Dendritic cell treated with granulocyte-macrophage colony-stimulating factor and Interleukin-4, amounts not matched to agents 40 ng/mL and 50 ng/mL, for 4 days (primary cell): Measurements from ENCODE around the gene GOLGA1.

Source experiments
- H3K27ac Mint-ChIP-seq: one replicate; pipeline ENCODE4 v1.8.0; 2022; ENCODE audit warnings: mild to moderate bottlenecking, mixed read lengths
- H3K27me3 Mint-ChIP-seq: one replicate; pipeline ENCODE4 v1.8.0; 2022; ENCODE audit warnings: mild to moderate bottlenecking, mixed read lengths
- H3K36me3 Mint-ChIP-seq: one replicate; pipeline ENCODE4 v1.8.0; 2022; ENCODE audit warnings: low read depth, mixed read lengths
- H3K4me1 Mint-ChIP-seq: one replicate; pipeline ENCODE4 v1.8.0; 2022; ENCODE audit warnings: low read depth, mixed read lengths
- H3K4me3 Mint-ChIP-seq: one replicate; pipeline ENCODE4 v1.8.0; 2022; ENCODE audit warnings: mild to moderate bottlenecking, moderate library complexity, mixed read lengths
- H3K9me3 Mint-ChIP-seq: one replicate; pipeline ENCODE4 v1.8.0; 2022; ENCODE audit warnings: mixed read lengths
- intact Hi-C: fragments of 100-400 bp; cut with micrococcal nuclease; formaldehyde crosslinking; loops from one replicate; pipeline ENCODE4 v1.15.0; 2022

The GOLGA1 gene

GRCh38 chr9:124884376-124884775, 56.5 kb downstream of the GOLGA1 start:
- Mint-ChIP-seq H3K4me1 (no peaks in the 10 kb centered on the region), H3K27me3 (no peaks in the 10 kb centered on the region), H3K36me3 (peaks cover 98% of the 10 kb centered on the region), H3K27ac (no peak overlapping the region), H3K4me3 (no peak overlapping the region), H3K9me3 (no peaks in the 10 kb centered on the region)
- intact Hi-C loops = no loop called here

- no peak overlapping the region for H3K27ac Mint-ChIP-seq
- H3K36me3 Mint-ChIP-seq = peaks cover 100% of the 10 kb centered on the region
- no peaks in the 10 kb centered on the region for H3K9me3 Mint-ChIP-seq
- intact Hi-C loops = no loop called here
- no peak overlapping the region for H3K4me3 Mint-ChIP-seq
- H3K4me1 Mint-ChIP-seq = no peaks in the 10 kb centered on the region
- H3K27me3 Mint-ChIP-seq = no peaks in the 10 kb centered on the region
These were observed 58.7 kb downstream of the GOLGA1 start for GRCh38 chr9:124882231-124882630.

GRCh38 chr9:124881138-124881743, 59.6 kb downstream of the GOLGA1 start:
- no peak overlapping the region for H3K4me3 Mint-ChIP-seq
- H3K27ac Mint-ChIP-seq = no peak overlapping the region
- H3K4me1 Mint-ChIP-seq = no peaks in the 10 kb centered on the region
- H3K27me3 Mint-ChIP-seq = no peaks in the 10 kb centered on the region
- peaks cover 100% of the 10 kb centered on the region for H3K36me3 Mint-ChIP-seq
- no peaks in the 10 kb centered on the region for H3K9me3 Mint-ChIP-seq
- intact Hi-C loops = no loop called here

DNA sequence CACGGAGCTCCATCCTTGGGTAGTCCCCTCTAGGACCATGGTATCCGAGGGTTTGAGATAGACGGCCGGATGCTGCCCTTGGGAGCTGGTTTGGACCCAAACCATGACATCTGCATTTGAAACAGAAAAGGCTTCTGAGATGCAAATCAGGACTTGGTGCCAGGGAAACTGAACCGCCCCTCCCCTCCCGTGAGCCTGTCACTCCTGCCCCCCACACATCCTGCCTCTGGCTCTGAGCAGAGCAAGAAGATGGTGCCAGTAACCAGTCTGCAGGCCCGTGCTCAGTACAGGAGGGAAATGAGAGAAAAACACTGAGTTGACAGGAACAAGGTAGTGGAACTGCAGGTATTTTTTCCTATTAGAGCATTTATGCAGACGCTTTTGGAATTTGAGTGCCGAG, 60.4 kb downstream of the GOLGA1 start:
- no peak overlapping the region for H3K27ac Mint-ChIP-seq
- intact Hi-C loops = no loop called here
- H3K9me3 Mint-ChIP-seq = no peaks in the 10 kb centered on the region
- H3K36me3 Mint-ChIP-seq = peaks cover 100% of the 10 kb centered on the region
- H3K27me3 Mint-ChIP-seq = no peaks in the 10 kb centered on the region
- H3K4me3 Mint-ChIP-seq = no peak overlapping the region
- no peaks in the 10 kb centered on the region for H3K4me1 Mint-ChIP-seq

DNA sequence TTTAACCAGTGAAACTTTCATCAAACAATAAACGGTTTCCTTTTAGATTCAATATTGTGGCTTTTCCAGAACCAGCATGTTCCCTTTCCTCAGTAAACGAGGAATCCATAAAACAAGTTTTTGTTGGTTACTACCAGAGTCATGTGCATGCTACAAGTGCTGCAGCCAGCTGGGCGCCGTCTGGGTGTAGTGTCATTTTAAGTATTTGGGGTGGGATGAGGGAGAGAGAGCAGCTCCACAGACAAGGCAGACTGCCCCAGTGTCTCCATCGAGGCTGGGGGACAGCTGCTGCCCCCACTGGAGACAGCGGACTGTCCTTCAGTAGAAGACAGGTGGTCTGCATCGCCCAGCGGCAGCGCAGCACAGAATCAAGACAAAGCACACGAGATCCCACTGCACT, 61.7 kb downstream of the GOLGA1 start:
- H3K4me3 Mint-ChIP-seq = no peak overlapping the region
- peaks cover 100% of the 10 kb centered on the region for H3K36me3 Mint-ChIP-seq
- H3K9me3 Mint-ChIP-seq = no peaks in the 10 kb centered on the region
- H3K27ac Mint-ChIP-seq = peak overlapping the region; percentile 30
- H3K27me3 Mint-ChIP-seq = no peaks in the 10 kb centered on the region
- H3K4me1 Mint-ChIP-seq = peaks cover under 1% of the 10 kb centered on the region
- intact Hi-C loops = no loop called here

DNA sequence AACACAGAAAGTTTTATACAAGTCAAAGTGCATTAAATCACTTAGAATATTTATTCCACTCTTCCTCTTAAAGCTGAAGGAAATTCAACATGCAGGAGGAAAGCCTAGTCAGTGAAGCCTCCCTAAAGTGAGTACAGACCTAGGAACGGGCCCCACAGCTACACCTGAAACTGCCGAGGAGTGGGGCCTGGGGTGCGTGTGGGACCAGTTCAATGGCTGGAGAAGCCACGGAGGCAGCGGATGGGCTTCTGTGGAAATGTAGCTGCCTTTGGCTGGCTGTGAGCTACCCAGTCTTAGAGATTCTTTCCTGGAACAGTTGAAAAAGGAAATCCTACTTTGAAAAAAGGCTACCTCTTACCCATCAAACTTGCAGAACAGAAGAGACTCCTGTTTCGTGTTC, 62.4 kb downstream of the GOLGA1 start:
- H3K4me1 Mint-ChIP-seq = peaks cover 7% of the 10 kb centered on the region
- H3K27me3 Mint-ChIP-seq = no peaks in the 10 kb centered on the region

GRCh38 chr9:124878021-124878420, 62.9 kb downstream of the GOLGA1 start:
- H3K27ac Mint-ChIP-seq = no peak overlapping the region
- intact Hi-C loops = no loop called here
- no peak overlapping the region for H3K4me3 Mint-ChIP-seq
- no peaks in the 10 kb centered on the region for H3K9me3 Mint-ChIP-seq
- no peaks in the 10 kb centered on the region for H3K27me3 Mint-ChIP-seq
- peaks cover 12% of the 10 kb centered on the region for H3K4me1 Mint-ChIP-seq
- peaks cover 100% of the 10 kb centered on the region for H3K36me3 Mint-ChIP-seq

More for the DNA sequence above, 62.4 kb downstream of the GOLGA1 start:
- intact Hi-C loops = no loop called here
- Mint-ChIP-seq H3K9me3 (no peaks in the 10 kb centered on the region), H3K36me3 (peaks cover 100% of the 10 kb centered on the region), H3K4me3 (no peak overlapping the region), H3K27ac (no peak overlapping the region)

- Mint-ChIP-seq H3K4me1 (peaks cover 21% of the 10 kb centered on the region), H3K9me3 (no peaks in the 10 kb centered on the region), H3K4me3 (no peak overlapping the region), H3K36me3 (peaks cover 100% of the 10 kb centered on the region), H3K27ac (no peak overlapping the region), H3K27me3 (no peaks in the 10 kb centered on the region)
- intact Hi-C loops = no loop called here
These were observed 63.7 kb downstream of the GOLGA1 start for GRCh38 chr9:124877021-124877782.

DNA sequence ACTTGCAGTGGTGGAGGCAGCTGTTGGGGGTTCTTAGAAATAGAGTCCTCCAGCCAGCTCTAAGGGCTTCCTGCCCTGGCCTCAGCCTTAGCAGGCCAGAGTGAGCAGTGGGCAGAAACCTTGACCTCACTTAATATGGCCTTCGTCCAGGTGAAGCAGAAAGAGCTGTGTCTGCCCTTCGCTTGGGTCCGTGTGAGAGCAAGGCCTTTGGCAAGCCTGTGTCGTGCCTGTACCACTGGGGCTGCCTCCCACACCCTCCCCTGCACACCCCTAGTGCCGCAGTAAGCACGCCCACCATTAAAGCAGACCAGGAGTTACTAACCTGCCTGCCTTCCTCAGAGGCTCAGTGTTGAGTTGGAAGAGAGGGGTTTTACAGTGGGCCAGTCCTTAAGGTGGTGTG, 65.4 kb downstream of the GOLGA1 start:
- H3K36me3 Mint-ChIP-seq = peaks cover 96% of the 10 kb centered on the region

DNA sequence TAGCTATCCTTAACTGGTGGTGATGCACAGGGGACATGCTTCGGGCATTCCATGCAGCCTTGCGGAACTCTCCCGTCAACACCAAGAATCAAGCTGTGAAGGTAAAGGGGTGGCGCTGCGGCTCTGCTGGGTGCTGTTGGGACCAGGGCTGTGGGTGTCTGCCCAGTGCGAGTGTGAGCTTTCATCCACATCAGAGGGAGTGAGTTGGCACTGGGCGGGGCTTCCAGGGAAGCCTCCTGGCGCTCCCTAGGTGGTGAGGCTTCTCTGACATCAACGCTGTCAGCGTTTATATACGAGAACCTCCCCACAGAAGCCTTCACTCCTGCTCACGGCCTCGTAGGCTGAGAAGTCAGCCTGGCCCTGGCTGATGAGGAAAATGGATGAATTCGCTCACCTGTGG, 67.2 kb downstream of the GOLGA1 start:
- intact Hi-C loops = no loop called here
- Mint-ChIP-seq H3K36me3 (peaks cover 89% of the 10 kb centered on the region), H3K4me1 (peaks cover 45% of the 10 kb centered on the region), H3K4me3 (no peak overlapping the region), H3K27me3 (no peaks in the 10 kb centered on the region), H3K9me3 (no peaks in the 10 kb centered on the region), H3K27ac (no peak overlapping the region)

More for the DNA sequence above, 65.4 kb downstream of the GOLGA1 start:
- H3K4me1 Mint-ChIP-seq = peaks cover 38% of the 10 kb centered on the region
- H3K9me3 Mint-ChIP-seq = no peaks in the 10 kb centered on the region
- no peak overlapping the region for H3K27ac Mint-ChIP-seq
- intact Hi-C loops = no loop called here
- H3K4me3 Mint-ChIP-seq = no peak overlapping the region
- no peaks in the 10 kb centered on the region for H3K27me3 Mint-ChIP-seq

DNA sequence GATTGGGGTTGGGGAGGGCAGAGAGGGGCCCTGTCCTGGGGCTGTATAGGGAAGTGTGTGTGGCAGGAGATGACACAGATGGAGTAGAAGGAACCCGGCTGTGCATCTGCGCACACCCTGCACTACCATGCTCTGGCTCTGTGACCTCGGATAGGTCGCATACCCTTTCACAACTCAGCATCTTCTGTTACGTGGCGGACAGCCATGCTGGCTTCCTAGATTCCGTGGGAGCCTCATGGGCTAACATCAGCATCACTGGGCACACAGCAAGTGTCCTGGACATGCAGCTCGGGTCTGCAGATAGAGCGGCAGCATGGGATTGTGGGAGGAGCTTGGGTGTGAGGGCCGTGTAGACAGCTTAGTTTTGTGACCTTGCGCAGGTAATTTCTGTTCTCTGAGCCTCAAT, 69.7 kb downstream of the GOLGA1 start:
- Mint-ChIP-seq H3K27ac (peak overlapping the region; percentile 97), H3K4me1 (peaks cover 57% of the 10 kb centered on the region), H3K36me3 (peaks cover 69% of the 10 kb centered on the region), H3K27me3 (no peaks in the 10 kb centered on the region), H3K9me3 (no peaks in the 10 kb centered on the region), H3K4me3 (peak overlapping the region; percentile 92)
- intact Hi-C loops = no loop called here

GRCh38 chr9:124870723-124871122, 70.2 kb downstream of the GOLGA1 start:
- intact Hi-C loops = no loop called here
- Mint-ChIP-seq H3K9me3 (no peaks in the 10 kb centered on the region), H3K4me1 (peaks cover 57% of the 10 kb centered on the region), H3K27ac (peak overlapping the region; percentile 97), H3K4me3 (peak overlapping the region; percentile 92), H3K27me3 (no peaks in the 10 kb centered on the region), H3K36me3 (peaks cover 65% of the 10 kb centered on the region)

DNA sequence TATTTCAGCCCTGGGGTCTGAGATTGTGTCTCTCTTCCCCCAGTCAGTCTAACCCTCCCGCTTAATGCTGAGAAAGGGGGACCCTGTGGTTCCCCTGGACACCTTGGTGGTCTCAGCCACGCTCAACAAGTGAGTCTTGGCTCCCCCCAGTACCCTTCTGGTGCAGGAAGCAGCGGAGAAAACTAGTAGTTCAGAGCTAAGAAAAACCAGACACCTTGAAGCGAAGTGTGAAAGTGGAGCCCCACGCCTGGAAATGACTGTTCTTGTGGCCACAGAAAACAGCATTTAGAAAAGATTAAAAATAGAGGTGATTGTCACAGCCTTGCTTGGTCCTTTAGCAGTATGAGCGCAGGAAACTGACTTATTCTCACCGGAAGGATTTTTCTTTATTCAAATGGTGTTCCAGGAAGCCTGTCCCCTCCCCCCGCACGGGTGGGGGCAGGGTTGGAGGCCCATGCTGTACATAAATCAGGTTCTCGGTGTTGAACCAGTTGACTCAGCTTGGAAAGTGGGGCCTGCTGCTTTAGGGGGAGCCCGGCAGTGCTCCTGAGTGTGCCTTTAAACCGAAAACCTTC, 70.8 kb downstream of the GOLGA1 start:
- no peaks in the 10 kb centered on the region for H3K9me3 Mint-ChIP-seq
- H3K27me3 Mint-ChIP-seq = no peaks in the 10 kb centered on the region
- H3K4me3 Mint-ChIP-seq = peak overlapping the region; percentile 92
- peaks cover 57% of the 10 kb centered on the region for H3K4me1 Mint-ChIP-seq
- H3K27ac Mint-ChIP-seq = peak overlapping the region; percentile 97
- intact Hi-C loops = no loop called here
- peaks cover 58% of the 10 kb centered on the region for H3K36me3 Mint-ChIP-seq

DNA sequence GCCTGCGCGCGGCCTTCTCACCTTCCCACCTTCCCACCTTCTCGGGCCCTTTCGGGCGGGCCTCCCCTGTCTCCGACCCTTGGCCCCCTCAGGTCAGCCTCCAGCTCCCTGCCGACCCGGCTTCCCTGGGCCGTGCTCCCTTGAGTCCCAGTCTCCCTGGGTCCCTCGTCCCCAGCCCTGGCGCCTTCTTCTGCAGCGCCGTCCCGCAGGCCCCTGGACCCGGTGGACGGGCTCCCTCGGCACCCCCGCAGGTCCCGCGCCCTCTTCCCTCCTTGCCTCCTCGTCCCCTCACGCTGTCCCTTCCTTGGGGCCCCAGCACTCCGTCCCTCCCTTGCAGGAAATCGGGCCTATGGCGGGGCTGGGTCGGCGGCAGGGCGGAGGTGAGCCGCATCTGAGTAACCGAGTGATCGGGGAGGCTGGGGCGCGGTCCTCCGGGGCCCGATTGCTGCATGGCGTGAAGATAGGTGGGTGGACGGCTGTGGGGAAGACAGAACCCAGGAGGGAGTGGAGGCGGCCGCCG, 71.4 kb downstream of the GOLGA1 start:
- H3K4me1 Mint-ChIP-seq = peaks cover 57% of the 10 kb centered on the region

More for the DNA sequence above, 71.4 kb downstream of the GOLGA1 start:
- Mint-ChIP-seq H3K9me3 (no peaks in the 10 kb centered on the region), H3K27ac (peak overlapping the region; percentile 97), H3K27me3 (no peaks in the 10 kb centered on the region), H3K4me3 (peak overlapping the region; percentile 92), H3K36me3 (peaks cover 53% of the 10 kb centered on the region)
- intact Hi-C loops = no loop called here
